GM18526 (cell line): Measurements from ENCODE around the gene PLEKHA5.

ENCODE experiments used
- POLR2A ChIP-seq: IDR thresholded peaks from 3 replicates; pipeline ENCODE4 v1.6.1; 2011; ENCODE audit not compliant: insufficient read length; ENCODE audit errors: extremely low read depth

Gene PLEKHA5

GRCh38 chr12:19323805-19324204, 194.3 kb downstream of the PLEKHA5 start:
- TF ChIP-seq POLR2A = no peak

- TF ChIP-seq POLR2A = no peak
These were observed 196.6 kb downstream of the PLEKHA5 start for GRCh38 chr12:19326102-19326501.

- TF ChIP-seq POLR2A = no peak
These were observed 202.7 kb downstream of the PLEKHA5 start for GRCh38 chr12:19332196-19332595.

- no peak for TF ChIP-seq POLR2A
These were observed 208.9 kb downstream of the PLEKHA5 start for GRCh38 chr12:19338405-19338804.

GRCh38 chr12:19351346-19351745, 221.8 kb downstream of the PLEKHA5 start:
- TF ChIP-seq POLR2A = no peak

GRCh38 chr12:19369691-19370148, 240.2 kb downstream of the PLEKHA5 start:
- no peak for TF ChIP-seq POLR2A

- no peak for TF ChIP-seq POLR2A
These were observed 244.1 kb downstream of the PLEKHA5 start for GRCh38 chr12:19373586-19373985.

GRCh38 chr12:19375888-19376287, 246.4 kb downstream of the PLEKHA5 start:
- TF ChIP-seq POLR2A = no peak

- no peak for TF ChIP-seq POLR2A
These were observed 247.2 kb downstream of the PLEKHA5 start for GRCh38 chr12:19376691-19377090.

- TF ChIP-seq POLR2A = no peak
These were observed 252.6 kb downstream of the PLEKHA5 start for GRCh38 chr12:19382111-19382526.

GRCh38 chr12:19382563-19382962, 253.0 kb downstream of the PLEKHA5 start:
- no peak for TF ChIP-seq POLR2A

GRCh38 chr12:19387161-19387560, 257.6 kb downstream of the PLEKHA5 start:
- TF ChIP-seq POLR2A = no peak

- TF ChIP-seq POLR2A = no peak
These were observed 258.6 kb downstream of the PLEKHA5 start for GRCh38 chr12:19388131-19388549.

- TF ChIP-seq POLR2A = no peak
These were observed 260.6 kb downstream of the PLEKHA5 start for GRCh38 chr12:19390051-19390598.

GRCh38 chr12:19394385-19394784, 264.9 kb downstream of the PLEKHA5 start:
- no peak for TF ChIP-seq POLR2A

- TF ChIP-seq POLR2A = no peak
These were observed 268.0 kb downstream of the PLEKHA5 start for GRCh38 chr12:19397534-19397933.
